ENCODE results near the gene THAP12.

DNA sequence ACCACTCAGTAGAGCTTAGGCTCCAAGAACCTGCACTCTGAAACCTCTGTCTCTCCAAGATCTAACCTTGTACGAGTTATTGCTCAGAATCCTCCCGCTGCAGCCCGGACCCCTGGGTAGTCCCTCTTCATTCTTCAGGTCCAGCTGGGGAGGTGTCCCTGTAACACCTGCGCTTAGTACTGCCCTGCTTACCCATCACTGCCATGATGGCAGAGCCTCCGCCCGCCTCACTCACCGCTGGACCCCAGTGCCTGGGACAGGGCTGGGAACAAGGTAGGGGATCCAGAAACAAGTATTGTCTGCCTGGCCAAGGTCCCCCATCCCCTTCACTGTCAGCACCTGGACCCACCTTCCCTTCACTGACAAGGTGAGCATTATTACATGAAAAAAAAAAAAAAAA lies 50.3 kb downstream of the THAP12 start:
- TF ChIP-seq, protein P1, sequence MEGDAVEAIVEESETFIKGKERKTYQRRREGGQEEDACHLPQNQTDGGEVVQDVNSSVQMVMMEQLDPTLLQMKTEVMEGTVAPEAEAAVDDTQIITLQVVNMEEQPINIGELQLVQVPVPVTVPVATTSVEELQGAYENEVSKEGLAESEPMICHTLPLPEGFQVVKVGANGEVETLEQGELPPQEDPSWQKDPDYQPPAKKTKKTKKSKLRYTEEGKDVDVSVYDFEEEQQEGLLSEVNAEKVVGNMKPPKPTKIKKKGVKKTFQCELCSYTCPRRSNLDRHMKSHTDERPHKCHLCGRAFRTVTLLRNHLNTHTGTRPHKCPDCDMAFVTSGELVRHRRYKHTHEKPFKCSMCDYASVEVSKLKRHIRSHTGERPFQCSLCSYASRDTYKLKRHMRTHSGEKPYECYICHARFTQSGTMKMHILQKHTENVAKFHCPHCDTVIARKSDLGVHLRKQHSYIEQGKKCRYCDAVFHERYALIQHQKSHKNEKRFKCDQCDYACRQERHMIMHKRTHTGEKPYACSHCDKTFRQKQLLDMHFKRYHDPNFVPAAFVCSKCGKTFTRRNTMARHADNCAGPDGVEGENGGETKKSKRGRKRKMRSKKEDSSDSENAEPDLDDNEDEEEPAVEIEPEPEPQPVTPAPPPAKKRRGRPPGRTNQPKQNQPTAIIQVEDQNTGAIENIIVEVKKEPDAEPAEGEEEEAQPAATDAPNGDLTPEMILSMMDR (IDR thresholded peaks at IDR 0.05): no peak
- TF ChIP-seq POLR2A (IDR thresholded peaks at IDR 0.05): no peak

All from right lobe of liver (tissue), 4 donors.